ENCODE data around the gene NELFA. TPM values are rescaled to one million over a fixed set of nuclear protein-coding genes. Genes with fewer than 3 reads are reported as not detected.
A peak's percentile ranks its signal among the peaks of the same experiment; 100 is the strongest.
"Not testable (repeated sequence)": the region's sequence is repeated elsewhere in the genome, so short reads cannot be mapped to it uniquely, and the experiment has no call there.

Gene NELFA
- total RNA-seq, 1 donor from 2014 or later, result 32.5 TPM

DNA sequence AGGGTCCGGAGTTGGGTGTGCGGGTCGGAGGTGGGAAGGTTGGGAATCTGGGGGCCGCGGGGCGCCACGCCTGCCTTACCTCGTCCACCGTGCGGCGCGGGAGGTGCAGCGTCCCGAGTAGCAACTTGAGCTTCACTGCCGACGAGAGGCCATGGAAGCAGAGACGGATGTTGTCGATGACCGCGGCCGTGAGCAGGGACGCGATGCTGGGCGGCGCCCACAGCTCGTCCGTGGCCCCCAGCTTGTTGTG, 178 bp downstream of the NELFA start:
- peak overlapping the region; percentile 78 for H3K27ac Mint-ChIP-seq (ENCODE audit: unreplicated experiment)
- TF ChIP-seq, protein P1, sequence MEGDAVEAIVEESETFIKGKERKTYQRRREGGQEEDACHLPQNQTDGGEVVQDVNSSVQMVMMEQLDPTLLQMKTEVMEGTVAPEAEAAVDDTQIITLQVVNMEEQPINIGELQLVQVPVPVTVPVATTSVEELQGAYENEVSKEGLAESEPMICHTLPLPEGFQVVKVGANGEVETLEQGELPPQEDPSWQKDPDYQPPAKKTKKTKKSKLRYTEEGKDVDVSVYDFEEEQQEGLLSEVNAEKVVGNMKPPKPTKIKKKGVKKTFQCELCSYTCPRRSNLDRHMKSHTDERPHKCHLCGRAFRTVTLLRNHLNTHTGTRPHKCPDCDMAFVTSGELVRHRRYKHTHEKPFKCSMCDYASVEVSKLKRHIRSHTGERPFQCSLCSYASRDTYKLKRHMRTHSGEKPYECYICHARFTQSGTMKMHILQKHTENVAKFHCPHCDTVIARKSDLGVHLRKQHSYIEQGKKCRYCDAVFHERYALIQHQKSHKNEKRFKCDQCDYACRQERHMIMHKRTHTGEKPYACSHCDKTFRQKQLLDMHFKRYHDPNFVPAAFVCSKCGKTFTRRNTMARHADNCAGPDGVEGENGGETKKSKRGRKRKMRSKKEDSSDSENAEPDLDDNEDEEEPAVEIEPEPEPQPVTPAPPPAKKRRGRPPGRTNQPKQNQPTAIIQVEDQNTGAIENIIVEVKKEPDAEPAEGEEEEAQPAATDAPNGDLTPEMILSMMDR (IDR thresholded peaks at IDR 0.05), result no peak
- H3K9me3 Mint-ChIP-seq (ENCODE audit: unreplicated experiment), result no peaks in the 10 kb centered on the region

DNA sequence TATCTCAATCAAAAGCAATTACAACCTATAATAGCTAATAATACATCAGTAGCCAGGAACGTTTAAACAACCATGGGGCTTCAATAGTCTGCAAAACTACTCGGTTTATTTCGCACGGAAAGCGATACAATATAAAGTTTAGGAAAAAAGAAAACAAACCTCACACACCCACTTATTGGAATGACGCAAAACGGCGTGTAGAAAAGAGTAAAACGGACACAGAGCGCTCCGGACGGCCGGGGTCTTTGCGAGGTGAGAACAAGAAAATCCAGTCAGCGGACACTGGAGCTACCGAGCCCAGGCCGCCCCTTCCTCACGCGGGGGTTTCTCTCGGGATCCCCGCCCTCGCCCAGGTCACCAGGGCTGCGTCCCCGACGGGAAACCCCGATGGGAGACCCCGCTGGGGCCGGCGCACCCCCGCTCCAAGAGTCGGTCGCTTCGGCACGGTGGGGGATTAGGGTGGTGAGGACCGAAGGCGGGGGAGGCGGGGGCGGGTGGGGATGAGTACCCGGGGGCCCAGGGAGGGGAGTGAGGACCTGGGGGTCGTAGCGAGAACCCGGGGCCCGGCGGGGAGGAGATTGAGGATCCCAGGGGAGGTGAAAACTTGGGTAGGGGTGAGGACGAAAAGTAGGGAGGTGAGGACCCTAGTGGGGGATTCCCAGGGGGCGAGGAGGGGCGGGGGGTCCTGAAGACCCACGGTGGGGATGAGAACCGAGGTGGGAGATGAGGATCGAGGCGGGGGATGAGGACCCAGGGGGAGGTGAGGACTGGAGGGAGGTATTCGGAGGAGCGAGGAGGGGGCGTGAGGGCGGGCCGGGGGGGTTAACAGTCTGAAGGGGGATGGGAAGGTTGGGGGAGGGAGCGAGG, 737 bp downstream of the NELFA start:
- no peak for DNase-seq (ENCODE audit: extremely low spot score, unreplicated experiment)
- Mint-ChIP-seq H3K36me3 (ENCODE audit: unreplicated experiment) (peaks cover 5% of the 10 kb centered on the region), H3K4me1 (ENCODE audit: unreplicated experiment) (peaks cover 17% of the 10 kb centered on the region), H3K9me3 (ENCODE audit: unreplicated experiment) (no peaks in the 10 kb centered on the region), H3K27ac (ENCODE audit: unreplicated experiment) (peak overlapping the region; percentile 78), H3K4me3 (ENCODE audit: unreplicated experiment) (peak overlapping the region; percentile 83), H3K27me3 (ENCODE audit: unreplicated experiment) (peaks cover 3% of the 10 kb centered on the region)
- TF ChIP-seq, protein P1 (IDR thresholded peaks at IDR 0.05), result no peak

More for the DNA sequence above, 178 bp downstream of the NELFA start:
- no peak for DNase-seq (ENCODE audit: extremely low spot score, unreplicated experiment)
- Mint-ChIP-seq H3K4me3 (ENCODE audit: unreplicated experiment) (peak overlapping the region; percentile 83), H3K36me3 (ENCODE audit: unreplicated experiment) (no peaks in the 10 kb centered on the region), H3K4me1 (ENCODE audit: unreplicated experiment) (peaks cover 17% of the 10 kb centered on the region), H3K27me3 (ENCODE audit: unreplicated experiment) (peaks cover 3% of the 10 kb centered on the region)

- peak overlapping the region; percentile 83 for H3K4me3 Mint-ChIP-seq (ENCODE audit: unreplicated experiment)
- H3K9me3 Mint-ChIP-seq (ENCODE audit: unreplicated experiment), result no peaks in the 10 kb centered on the region
- DNase-seq (ENCODE audit: extremely low spot score, unreplicated experiment), result no peak
- H3K27me3 Mint-ChIP-seq (ENCODE audit: unreplicated experiment), result peaks cover 3% of the 10 kb centered on the region
- TF ChIP-seq, protein P1 (IDR thresholded peaks at IDR 0.05), result no peak
- peaks cover 11% of the 10 kb centered on the region for H3K36me3 Mint-ChIP-seq (ENCODE audit: unreplicated experiment)
- no peak overlapping the region for H3K27ac Mint-ChIP-seq (ENCODE audit: unreplicated experiment)
- H3K4me1 Mint-ChIP-seq (ENCODE audit: unreplicated experiment), result peaks cover 17% of the 10 kb centered on the region
These were observed 1.7 kb downstream of the NELFA start for GRCh38 chr4:2006956-2007653.

- Mint-ChIP-seq H3K9me3 (ENCODE audit: unreplicated experiment) (no peaks in the 10 kb centered on the region), H3K27ac (ENCODE audit: unreplicated experiment) (no peak overlapping the region), H3K27me3 (ENCODE audit: unreplicated experiment) (peaks cover 3% of the 10 kb centered on the region), H3K4me3 (ENCODE audit: unreplicated experiment) (no peak overlapping the region), H3K36me3 (ENCODE audit: unreplicated experiment) (peaks cover 11% of the 10 kb centered on the region), H3K4me1 (ENCODE audit: unreplicated experiment) (peaks cover 17% of the 10 kb centered on the region)
- TF ChIP-seq, protein P1 (IDR thresholded peaks at IDR 0.05), result no peak
- no peak for DNase-seq (ENCODE audit: extremely low spot score, unreplicated experiment)
These were observed 2.4 kb downstream of the NELFA start for GRCh38 chr4:2006367-2006766.

GRCh38 chr4:2003361-2003760, 5.4 kb downstream of the NELFA start:
- not testable (repeated sequence) for H3K27me3 Mint-ChIP-seq (ENCODE audit: unreplicated experiment); H3K27ac Mint-ChIP-seq (ENCODE audit: unreplicated experiment); DNase-seq (ENCODE audit: extremely low spot score, unreplicated experiment); H3K4me3 Mint-ChIP-seq (ENCODE audit: unreplicated experiment)
- Mint-ChIP-seq H3K4me1 (ENCODE audit: unreplicated experiment) (peaks cover 11% of the 10 kb centered on the region), H3K9me3 (ENCODE audit: unreplicated experiment) (peaks cover 24% of the 10 kb centered on the region), H3K36me3 (ENCODE audit: unreplicated experiment) (peaks cover 40% of the 10 kb centered on the region)

DNA sequence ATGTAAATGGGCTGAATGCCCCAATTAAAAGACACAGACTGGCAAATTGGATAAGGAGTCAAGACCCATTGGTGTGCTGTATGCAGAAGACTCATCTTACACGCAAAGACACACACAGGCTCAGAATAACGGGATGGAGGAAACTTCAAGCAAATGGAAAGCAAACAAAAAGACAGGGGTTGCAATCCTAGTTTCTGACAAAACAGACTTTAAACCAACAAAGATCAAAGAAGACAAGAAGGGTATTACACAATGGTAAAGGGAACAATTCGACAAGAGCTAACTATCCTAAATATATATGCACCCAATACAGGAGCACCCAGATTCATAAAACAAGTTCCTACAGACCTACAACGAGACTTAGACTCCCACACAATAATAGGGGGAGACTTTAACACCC, 9.5 kb downstream of the NELFA start:
- not testable (repeated sequence) for H3K27ac Mint-ChIP-seq (ENCODE audit: unreplicated experiment); H3K4me3 Mint-ChIP-seq (ENCODE audit: unreplicated experiment); H3K27me3 Mint-ChIP-seq (ENCODE audit: unreplicated experiment); DNase-seq (ENCODE audit: extremely low spot score, unreplicated experiment); H3K4me1 Mint-ChIP-seq (ENCODE audit: unreplicated experiment)
- Mint-ChIP-seq H3K36me3 (ENCODE audit: unreplicated experiment) (peaks cover 66% of the 10 kb centered on the region), H3K9me3 (ENCODE audit: unreplicated experiment) (peaks cover 42% of the 10 kb centered on the region)
